HG02981 (cell line): ENCODE measurements around the gene SPRED3.

Source experiments
- ATAC-seq: cut with Tn5 transposase; IDR thresholded peaks from one replicate; pipeline ENCODE4 v1.9.1; 2021; ENCODE audit warnings: mild to moderate bottlenecking, moderate library complexity; ENCODE audit not compliant: unreplicated experiment

Gene SPRED3

DNA sequence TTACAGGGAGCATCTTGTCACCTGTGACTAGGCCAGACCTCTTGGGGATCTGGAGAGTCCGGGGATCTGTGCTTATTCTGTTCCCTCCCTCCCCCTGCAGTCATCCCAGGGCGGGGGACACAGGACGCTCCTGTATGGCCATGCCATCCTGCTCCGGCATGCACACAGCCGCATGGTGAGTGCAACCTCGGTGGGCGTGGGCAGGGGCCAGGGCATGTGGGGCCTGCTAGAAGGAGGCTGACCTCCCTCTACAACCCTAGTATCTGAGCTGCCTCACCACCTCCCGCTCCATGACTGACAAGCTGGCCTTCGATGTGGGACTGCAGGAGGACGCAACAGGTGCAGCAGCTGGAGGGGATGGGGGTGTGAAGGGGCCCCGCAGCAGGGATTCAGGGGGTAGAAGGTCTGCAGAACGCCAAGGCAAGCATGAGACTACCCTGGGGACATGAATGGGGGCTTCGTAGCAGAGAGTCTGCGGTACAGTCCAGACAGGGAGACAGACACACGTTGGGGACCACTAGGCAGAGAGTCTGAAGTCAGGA lies 55.0 kb downstream of the SPRED3 start:
- ATAC-seq, result no peak

DNA sequence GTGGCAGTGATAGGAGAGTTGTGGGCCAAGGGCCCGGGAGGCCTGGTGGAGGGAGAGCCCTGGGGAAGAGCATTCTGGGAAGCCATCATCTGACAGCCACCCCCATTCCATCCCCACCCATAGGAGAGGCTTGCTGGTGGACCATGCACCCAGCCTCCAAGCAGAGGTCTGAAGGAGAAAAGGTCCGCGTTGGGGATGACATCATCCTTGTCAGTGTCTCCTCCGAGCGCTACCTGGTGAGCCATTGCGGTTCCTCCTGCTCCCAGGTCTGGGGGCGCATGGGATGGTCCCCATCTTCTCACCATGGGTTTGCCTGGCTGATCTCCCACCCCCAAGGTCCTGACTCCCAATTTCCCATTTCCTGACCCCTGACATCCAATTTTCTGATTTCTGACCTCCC lies 55.5 kb downstream of the SPRED3 start:
- ATAC-seq, result no peak

DNA sequence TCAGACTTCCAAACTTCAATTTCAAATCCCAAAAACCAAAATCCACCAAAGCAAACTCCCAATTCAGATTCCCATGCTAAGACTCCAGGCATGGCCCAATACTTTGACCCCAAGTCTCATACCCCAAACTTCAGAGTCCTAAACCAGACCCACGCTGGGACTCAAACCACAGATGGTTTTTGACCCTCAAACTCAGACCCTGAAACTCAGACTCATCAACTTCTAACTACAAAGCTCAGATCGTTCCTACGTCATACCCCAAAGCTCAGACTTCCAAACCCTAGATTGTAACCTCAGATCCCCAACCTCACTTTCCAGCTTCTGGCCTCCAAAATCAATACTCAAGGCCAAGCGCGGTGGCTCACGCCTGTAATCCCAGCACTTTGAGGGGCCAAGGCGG lies 56.9 kb downstream of the SPRED3 start:
- no peak for ATAC-seq

DNA sequence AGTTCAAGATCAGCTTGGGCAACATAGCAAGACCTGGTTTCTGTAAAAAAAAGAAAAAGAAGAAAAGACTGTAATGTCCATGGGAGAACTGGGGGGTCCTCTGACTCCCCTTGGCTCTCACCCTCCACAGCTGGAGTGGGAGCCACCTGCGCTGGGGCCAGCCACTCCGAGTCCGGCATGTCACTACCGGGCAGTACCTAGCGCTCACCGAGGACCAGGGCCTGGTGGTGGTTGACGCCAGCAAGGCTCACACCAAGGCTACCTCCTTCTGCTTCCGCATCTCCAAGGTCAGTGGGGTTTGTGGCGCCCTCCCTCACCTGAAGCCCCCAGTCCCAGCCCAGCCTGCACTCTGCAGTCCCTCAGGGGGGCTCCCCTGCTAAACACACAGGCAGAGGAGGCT lies 59.7 kb downstream of the SPRED3 start:
- ATAC-seq, result no peak
